Fibroblast of peridontal ligament (primary cell): ENCODE results near the gene ADARB1.

Experiments used
- DNase-seq: peaks from one replicate; pipeline ENCODE4 v3.0.0-alpha.2; 2010; ENCODE audit errors: extremely low read depth

The ADARB1 gene

DNA sequence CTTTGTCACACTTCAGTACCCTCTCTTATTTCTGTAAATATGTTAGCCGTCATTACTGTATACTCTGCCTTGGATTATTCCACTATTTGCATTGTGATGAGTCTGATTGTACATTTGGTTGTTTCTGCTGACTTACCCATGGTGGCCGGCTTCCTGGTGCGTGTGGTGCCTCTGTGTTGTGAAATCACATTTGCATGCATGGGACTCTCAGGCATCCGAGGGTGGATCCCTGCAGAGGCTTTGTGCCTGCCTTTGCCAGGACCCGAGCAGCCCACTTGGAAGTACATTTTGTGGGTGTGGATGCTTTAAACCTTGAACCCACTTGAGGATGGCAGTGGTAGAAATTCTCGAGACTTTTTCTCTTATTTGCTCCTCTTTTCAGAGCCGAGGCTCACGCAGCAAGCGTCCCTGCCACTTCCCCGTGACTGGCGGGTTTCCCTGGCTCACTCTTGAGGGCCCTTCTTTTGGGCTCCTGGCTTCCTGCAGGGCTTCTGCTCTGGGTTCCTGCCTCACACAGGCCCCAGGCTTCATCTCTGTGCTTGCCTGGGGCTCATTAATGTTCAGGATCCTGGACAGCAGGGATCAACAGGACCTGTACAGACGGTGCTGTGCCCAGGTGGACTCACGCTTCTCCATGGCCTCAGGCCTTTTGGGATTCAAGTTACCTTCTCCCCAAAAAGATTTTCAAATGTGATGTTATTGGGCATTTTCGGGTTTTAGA, 176.7 kb downstream of the ADARB1 start:
- no peak for DNase-seq

DNA sequence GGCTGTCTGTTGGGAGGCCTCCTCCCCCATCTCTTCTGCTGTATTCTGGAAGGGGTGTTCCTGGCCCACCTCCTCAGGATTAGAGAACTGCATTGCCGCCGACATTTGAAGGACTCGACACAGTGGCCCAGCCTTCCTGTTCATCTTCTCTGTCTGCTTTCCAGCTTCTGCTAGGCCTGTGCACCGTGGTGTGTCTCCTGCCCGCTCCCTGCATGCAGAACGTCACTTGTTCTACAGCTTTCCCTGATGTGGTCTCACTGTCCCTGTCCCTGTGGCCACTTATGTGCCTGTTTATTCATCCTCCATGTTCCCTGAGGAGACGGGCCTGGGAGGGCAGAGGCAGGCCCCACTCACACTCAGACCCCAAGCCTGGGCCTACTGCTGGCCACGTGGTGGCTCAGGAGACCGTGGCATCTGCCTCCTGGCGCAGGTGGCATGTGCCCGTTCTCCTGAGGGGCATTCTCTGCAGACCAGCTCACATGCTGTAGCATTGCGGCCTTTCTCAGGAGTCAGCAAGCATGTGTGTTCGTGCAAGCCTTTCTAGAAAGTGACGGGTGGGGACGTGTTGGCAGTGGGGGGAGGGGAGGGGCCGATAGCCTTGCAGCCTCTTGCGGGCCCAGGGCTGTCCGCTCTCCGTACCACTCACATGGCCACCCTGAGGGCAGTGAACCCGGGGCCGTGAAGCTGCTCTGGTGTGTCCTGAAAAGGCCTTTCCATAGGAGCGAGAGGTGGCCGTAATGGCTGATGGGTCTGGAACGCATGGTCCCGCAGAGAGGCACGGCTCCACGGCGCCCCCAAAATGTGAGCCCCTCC, 177.5 kb downstream of the ADARB1 start:
- DNase-seq: no peak

DNA sequence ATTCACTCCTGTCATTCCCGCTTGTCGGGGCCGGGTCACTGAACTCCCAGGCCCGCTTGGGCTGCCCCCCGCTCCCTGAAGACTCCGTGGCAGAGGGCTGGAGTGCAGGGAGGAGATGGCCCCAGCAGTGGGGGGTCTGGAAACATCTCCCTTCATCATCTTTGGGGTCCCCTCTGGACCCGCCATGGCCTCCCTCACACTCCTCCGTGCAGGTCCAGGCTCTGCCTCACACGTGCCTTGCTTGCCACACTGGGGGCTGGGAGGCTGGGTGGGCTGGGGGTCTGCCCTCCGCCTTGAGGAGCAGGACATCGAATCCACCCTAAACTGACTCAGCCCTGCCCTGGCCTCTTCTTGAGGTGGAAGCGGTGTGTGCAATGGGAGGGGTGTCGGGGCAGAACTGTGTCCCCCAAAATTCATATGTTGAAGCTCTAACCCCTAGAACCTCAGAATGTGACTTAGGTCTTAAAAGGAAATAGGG, 178.1 kb downstream of the ADARB1 start:
- no peak for DNase-seq

DNA sequence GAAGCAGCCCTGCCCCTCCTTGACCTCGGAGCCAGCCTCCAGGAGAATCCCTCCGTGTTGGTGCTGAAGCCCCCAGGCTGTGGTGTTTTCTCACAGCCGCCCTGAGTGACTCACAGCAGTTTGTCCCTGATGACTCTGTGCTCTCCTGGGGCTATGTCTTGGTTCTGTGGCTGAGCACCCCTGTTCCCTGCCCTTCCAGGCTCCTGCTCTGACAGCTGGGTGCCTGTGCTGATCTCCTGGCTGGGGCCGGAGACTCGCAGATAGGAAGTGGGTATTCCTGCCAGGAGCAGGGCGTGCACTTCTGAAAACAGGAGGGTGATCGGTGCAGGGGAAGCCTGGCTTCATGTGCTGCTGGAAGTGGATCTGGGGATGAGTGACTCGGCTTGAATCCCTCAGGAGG, 178.8 kb downstream of the ADARB1 start:
- no peak for DNase-seq

DNA sequence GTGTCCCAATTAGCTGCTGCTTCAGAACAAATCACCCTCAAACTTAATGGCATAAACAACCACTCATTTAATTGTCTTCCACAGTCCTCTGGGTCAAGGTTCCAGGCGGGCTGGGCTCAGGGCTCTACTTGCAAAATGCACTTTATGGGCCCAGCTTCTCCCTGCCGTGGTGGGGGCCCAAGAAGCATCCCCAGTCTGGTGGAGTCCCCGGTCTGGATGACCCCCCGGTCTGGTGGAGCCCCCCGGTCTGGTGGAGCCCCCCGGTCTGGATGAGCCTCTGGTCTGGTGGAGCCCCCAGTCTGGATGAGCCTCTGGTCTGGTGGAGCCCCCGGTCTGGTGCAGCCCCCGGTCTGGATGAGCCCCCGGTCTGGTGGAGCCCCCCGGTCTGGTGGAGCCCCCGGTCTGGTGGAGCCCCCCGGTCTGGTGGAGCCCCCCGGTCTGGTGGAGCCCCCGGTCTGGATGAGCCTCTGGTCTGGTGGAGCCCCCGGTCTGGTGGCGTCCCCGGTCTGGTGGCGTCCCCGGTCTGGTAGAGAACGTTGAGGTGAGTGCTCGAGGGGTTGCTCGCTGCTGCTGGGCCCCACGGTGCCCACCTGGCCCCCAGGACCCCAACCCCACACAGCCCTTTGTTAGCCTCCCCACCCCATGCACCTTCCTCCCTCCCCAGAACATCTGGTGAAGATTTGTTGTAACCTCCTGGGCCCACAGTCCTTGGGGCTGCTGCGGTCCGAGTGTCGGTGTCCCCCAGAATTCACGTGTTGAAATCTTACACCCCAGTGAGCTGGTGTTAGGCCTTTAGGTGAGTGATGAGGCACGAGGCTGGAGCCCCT, 179.5 kb downstream of the ADARB1 start:
- no peak for DNase-seq

DNA sequence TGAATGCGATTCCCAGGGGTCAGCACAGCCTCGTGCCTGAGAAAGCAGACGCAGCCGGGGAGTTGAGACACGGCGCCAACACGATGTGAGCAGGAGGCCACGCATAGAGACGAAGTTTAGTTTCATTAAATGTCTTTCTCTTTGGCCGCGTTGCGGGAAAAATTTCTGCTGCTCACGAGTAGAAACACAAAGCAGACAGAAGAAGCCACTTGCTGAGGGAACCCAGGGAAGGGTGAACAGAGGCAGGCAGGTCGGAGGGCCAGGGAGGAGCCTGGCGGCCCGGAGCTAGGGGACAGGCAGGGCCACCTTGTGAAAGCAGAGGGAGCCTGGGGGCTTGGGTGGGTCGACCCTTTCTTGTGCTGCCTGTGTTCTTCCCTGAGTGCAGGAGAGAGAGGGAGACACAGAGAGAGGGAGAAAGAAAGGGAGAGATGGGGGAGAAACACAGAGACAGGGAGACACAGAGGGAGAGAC, 180.1 kb downstream of the ADARB1 start:
- DNase-seq: no peak

DNA sequence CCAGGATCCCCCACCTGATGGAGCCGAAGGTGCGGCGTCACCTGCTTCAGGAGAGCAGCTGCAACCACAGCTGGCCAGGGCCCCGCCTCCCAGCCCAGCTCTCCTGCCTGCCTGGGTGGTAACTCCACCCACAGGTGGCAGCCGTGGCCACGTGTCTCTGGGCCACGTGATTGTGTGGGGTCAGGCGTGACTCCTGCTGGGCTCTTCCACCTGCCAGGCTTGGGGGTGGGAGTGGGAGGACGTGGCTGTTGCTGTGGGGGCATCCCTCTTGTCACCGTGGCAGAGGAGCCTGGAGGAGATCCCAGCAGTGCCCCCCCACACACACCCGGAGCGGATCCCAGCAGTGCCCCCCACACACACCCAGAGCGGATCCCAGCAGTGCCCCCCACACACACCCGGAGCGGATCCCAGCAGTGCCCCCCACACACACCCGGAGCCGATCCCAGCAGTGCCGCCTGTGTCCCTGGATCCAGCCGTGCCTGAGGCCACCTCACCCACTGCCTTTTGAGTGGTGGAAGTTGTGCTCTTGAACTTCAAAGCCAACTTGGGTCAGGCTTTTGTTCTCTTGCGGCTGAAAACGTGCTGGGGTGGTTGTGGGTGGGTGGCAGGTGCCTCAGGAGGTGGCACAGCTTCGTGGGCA, 181.1 kb downstream of the ADARB1 start:
- no peak for DNase-seq

DNA sequence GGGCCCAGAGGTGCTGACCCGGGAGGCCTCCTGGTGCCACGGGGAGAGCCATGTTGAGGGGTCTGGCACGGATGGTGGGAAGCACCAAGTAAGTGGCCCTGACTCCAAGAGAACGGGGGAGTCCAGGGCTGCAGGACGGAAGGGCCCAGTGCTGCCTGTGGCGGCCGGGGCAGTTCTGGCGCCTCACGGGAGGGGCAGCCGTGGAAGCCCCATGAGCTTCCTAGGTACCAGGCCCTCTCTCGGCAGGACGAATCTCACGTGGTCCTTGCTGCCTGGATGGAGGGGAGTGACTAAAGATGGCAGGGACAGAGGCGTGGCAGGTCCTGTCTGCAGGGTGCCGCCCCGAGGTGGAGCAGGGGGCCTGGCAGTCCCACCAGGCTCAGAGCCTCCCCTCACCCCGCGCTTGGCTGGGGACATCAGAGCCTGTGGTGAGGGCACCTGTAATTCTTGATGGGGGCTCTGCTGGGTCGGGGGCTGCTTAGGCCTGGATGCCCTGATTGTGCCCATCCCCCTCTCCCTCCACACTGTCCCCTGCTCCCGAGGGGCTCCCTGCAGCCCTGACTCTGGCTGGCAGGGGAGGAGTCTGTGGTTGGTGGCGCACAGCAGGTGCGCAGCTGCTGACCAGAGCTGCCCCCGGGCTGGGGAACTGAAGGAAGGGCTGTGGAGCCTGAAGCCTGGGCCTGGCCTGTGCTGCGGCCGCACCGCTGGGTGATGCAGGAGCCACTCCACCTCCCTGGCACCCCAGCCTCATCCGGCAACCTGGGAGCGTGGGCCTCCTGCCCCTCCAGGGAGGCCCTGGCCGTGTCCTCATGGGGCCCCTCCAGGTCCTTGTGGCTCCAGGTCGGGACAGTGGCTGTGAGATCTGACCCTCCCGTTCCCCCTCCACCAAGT, 181.9 kb downstream of the ADARB1 start:
- no peak for DNase-seq

DNA sequence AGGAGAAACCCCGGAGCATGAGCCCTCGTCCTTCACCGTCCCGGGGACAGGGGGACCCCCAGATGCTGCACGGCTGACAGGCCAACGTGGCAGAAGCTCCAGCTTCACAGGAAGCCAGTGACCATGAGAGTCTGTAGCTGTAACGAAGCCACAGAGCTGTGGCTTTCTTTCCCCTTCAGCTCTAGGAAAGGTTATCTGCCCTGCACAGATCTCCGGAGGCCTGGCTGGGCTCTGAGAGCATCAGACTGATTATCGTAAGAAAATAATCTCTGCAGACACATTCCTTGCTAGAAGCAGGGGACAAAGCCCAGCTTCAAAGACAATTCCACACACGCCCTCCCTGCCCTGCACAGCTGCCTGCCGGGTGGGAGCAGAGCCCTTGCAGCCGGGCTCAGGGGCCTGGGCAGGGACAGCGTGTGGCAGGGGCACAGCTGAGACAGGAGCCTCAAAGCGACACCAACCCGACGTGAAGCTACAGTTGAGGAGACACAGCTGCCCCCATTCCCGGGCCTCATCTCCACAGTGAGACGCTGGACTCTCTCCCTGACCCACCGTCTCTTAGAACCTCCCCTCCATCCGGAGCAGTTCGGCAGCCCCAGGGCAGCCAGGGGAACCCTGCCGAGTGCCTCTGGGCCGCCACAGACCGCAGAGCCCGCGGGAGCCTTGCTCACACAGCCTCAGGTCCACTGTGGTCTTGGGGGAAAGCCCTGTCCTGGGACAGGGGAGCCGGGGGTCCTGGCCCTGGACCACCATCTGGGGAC, 182.7 kb downstream of the ADARB1 start:
- DNase-seq: no peak

DNA sequence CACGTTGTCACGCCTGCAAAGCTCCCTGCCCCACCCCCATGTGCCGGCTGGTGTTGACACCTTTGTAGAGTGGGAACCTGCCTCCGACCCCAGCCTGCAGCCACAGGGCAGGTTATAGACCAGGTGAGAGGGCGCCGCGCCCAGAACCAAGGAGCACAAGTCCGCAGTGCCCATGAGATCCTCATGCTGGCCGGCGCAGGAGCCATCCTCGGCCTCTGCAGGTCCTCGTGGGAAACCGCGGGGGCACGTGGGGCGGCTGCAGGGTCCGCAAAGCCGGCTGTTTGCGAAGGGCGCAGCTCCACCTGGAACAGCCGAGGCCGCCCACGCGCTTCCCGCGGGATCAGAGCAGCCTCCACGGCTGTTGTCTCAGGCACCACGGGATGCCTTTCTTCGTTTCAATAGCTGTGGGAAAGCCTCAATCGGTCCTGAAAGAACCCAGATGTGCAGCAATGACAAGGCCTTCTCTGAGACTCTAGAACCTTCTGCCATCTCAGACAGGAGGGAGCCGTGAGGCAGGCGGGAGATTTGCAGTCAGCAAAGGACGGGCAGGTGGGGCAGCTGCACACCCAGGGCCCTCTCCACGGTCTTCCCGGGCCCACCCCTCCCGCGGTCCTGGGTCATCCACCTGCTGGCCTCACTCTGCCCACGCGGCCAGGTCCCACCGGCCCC, 183.4 kb downstream of the ADARB1 start:
- no peak for DNase-seq

DNA sequence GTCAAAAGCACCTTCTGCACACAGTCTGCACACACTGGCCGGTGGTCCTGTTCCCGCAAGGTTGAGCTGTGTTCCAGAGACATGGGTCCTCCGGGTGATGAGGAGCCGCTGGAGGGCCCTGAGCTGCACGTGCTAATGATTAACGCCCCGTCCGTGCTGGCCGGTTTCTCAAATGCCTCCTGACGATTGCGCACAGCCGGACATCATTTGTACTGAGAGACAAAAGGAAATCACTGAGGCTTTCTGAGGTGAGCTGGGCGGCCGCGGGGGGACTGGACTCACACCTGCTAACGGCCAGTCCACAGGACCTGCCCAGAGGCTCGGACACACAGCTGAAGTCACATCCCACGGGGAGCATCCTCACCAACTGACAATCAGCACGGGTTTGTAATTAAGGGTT, 184.1 kb downstream of the ADARB1 start:
- no peak for DNase-seq

DNA sequence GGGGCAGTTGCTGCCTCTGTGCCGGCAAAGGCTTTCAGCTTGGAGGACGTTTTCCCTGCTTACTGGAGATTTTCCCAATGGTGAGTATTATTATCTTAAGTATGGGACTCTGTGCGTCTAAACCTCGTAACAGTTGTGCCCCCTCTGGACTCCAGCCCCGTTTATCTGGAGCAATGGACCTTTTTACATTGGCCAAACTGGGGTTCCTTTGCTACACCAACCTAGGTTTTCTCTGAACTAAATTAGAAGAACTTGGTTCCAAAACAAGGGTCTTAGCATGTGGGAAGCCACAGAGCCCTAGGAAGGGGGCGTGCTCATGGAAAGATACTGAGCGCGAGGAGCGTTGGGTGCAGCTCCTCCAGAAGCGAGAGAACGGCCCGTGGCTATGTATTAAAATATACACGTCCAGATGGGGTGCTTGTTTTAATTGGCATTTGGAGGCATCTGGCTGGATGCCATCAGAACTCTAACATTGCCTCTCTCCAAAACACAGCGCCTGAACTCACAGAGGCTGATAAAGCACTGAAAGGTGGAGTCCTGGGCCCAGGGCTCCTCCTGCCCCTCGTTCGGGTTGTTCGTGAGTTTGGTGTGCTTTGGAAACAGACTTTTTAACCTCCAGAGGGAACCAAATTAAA, 184.9 kb downstream of the ADARB1 start:
- DNase-seq: no peak

DNA sequence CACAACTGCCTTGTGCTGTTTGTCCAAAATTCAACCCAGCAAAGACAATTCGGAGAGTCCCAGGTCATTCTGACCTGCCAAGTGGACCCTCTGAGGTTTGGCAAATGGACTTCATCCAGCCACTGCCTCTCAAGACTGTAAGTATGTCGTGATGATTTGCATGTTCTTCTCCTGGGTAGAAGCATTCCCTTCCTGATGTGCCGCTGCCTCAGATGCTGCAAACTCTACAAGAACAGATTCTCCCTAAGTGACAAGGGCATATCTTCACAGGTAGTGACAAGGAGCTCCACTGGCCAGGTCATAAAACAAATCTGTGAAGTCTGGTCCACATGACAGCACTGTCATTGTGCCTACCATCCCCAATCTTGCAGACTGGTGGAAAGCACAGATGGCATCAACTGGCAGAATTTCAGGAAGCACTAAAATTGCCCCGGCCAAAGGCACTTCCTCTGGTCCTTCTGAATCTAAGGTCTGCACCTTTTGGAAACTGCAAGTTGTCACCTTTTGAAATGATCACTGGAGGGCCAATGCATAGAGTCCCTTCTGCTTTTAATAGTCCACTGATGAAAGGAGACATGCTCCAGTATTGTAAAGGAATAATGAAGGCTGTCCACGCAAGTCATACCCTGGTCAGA, 185.9 kb downstream of the ADARB1 start:
- DNase-seq: no peak

DNA sequence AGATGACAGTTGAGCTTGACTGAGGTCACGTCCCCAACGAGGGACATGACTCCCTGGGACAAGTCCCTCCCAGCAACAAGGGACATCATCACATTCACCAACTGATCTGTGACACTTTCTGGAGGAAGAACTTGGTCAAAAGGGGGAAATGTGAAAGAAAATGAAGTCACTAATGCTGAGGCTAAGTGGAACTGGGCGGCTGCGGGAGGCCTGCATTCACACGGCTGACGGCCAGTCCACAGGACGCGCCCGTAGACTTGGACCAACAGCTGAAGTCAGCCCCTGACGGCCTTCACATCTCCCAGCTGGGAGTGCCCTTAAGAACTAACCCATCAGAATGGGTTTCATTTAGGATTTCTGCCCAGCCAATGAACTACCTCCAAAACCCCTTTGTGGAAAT, 186.7 kb downstream of the ADARB1 start:
- no peak for DNase-seq

DNA sequence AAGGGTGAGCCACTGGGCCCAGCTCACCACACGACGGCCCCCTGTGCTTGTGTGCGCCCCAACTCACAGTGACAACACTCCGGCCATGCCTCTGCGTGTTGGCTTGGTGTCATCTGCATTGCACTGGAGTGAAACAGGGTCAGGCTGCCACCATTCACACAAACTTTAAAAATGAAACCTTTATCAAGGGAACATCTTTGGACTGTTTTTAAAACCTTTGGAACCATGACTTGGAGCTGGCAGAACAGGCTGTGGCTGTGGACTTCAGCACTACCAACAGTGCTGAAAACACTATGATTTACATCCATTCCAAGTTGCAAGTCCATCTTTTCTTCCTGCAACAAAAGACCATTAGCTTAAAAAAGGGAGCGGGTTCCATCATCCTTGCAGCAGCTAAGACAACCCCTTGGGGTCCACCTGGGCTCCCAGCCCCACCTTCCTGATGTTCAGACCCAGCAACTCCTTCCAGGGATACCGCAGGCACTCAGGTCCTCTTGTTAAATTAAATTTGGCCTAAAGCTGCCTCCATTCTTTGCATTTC, 187.7 kb downstream of the ADARB1 start:
- no peak for DNase-seq

DNA sequence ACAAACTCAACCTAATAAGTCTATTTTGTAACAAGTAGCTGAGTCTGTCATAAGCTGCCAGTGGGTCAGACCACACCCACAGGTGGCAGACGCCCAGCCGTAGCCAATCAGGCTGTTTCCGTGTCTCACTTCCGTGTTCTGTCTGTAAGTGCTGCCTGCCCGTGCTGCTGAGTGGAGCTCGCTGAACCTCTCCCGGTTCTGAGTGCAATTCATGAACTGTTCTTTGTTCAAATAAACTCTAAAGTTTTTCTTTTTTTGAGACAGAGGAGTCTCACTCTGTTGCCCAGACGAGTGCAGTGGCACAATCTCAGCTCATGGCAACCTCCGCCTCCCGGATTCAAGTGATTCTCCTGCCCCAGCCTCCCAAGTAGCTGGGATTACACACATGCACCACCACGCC, 188.2 kb downstream of the ADARB1 start:
- DNase-seq: no peak

DNA sequence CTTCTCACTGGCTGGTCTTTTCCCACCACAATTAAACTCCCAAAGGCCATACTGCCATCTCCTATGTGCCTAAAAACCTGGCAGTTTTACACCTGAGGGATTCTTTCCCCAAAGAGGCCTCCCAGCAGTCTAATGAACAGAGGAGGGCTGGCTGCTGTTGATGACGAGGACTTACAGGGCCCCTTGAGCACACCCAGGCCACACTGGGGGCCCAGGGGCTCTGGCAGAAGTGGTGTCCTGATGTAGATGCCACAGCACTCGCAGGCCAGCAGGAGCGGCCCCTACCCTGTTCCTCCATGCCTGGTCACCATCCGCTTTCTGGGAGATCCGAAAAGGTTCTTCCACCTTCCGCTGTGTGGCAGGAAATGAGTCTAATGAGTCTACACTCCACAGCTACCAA, 189.2 kb downstream of the ADARB1 start:
- DNase-seq: no peak
